Measurements from ENCODE around the gene SCNN1B.
"Not testable (repeated sequence)": the region's sequence is repeated elsewhere in the genome, so short reads cannot be mapped to it uniquely, and the experiment has no call there.

SCNN1B gene

GRCh38 chr16:23355106-23355670 is 53.1 kb downstream of the SCNN1B start:
- no peak for DNase-seq

- no peak for DNase-seq
These were observed 54.8 kb downstream of the SCNN1B start for GRCh38 chr16:23356941-23357340.

GRCh38 chr16:23357761-23358290 is 55.7 kb downstream of the SCNN1B start:
- DNase-seq: no peak

- DNase-seq: no peak
These were observed 57.1 kb downstream of the SCNN1B start for GRCh38 chr16:23359092-23359760.

- no peak for DNase-seq
These were observed 60.6 kb downstream of the SCNN1B start for GRCh38 chr16:23362460-23363317.

- DNase-seq: no peak
These were observed 63.6 kb downstream of the SCNN1B start for GRCh38 chr16:23365602-23366240.

GRCh38 chr16:23366341-23366740 is 64.2 kb downstream of the SCNN1B start:
- DNase-seq: not testable (repeated sequence)

GRCh38 chr16:23367564-23367963 is 65.5 kb downstream of the SCNN1B start:
- DNase-seq: no peak

- DNase-seq: no peak
These were observed 65.9 kb downstream of the SCNN1B start for GRCh38 chr16:23367988-23368387.

- DNase-seq: no peak
These were observed 66.4 kb downstream of the SCNN1B start for GRCh38 chr16:23368469-23368868.

GRCh38 chr16:23369416-23369815 is 67.3 kb downstream of the SCNN1B start:
- DNase-seq: no peak

- DNase-seq: no peak
These were observed 69.3 kb downstream of the SCNN1B start for GRCh38 chr16:23371368-23371767.

- no peak for DNase-seq
These were observed 71.5 kb downstream of the SCNN1B start for GRCh38 chr16:23373436-23374219.

GRCh38 chr16:23374721-23375510 is 72.8 kb downstream of the SCNN1B start:
- no peak for DNase-seq

- DNase-seq: no peak
These were observed 73.5 kb downstream of the SCNN1B start for GRCh38 chr16:23375643-23376042.

GRCh38 chr16:23377071-23377931 is 75.2 kb downstream of the SCNN1B start:
- DNase-seq: no peak

GRCh38 chr16:23378256-23378655 is 76.2 kb downstream of the SCNN1B start:
- DNase-seq: no peak

GRCh38 chr16:23378921-23379320 is 76.8 kb downstream of the SCNN1B start:
- DNase-seq: no peak

- DNase-seq: no peak
These were observed 77.6 kb downstream of the SCNN1B start for GRCh38 chr16:23379707-23380106.

GRCh38 chr16:23380501-23380951 is 78.4 kb downstream of the SCNN1B start:
- DNase-seq: no peak
